Upper lobe of left lung (tissue), 6 donors: ENCODE results near the gene VPS37B. TPM values are rescaled to one million over a fixed set of nuclear protein-coding genes. Genes with fewer than 3 reads are reported as not detected.

ENCODE experiments used
- ATAC-seq, 2 donors: fragments of 200-7000 bp; cut with Tn5 transposase; one replicate each; pipeline ENCODE4 v1.9.1; 2022; ENCODE audit warnings: mild to moderate bottlenecking in 2 of 2, moderate library complexity in 2 of 2; ENCODE audit not compliant: low FRiP score in 2 of 2
- DNase-seq, 2 donors: peaks; one replicate each; pipeline ENCODE4 v3.0.0-alpha.2; 2019 to 2020
- H3K27ac ChIP-seq, 4 donors: fragments of 200-600 bp; sonication (generic); one replicate each; pipeline ENCODE4 v1.5.1; 2016 to 2019
- H3K27me3 ChIP-seq, 4 donors: fragments of 200-600 bp; sonication (generic); one replicate each; pipeline ENCODE4 v1.5.1; 2017 to 2019
- H3K36me3 ChIP-seq, 4 donors: fragments of 200-600 bp; sonication (generic); one replicate each; pipeline ENCODE4 v1.5.1; 2016 to 2019
- H3K4me1 ChIP-seq, 4 donors: fragments of 200-600 bp; sonication (generic); one replicate each; pipeline ENCODE4 v1.5.1; 2018 to 2019
- H3K4me3 ChIP-seq, 4 donors: fragments of 200-600 bp; sonication (generic); one replicate each; pipeline ENCODE4 v1.5.1; 2017 to 2019; ENCODE audit warnings: mild to moderate bottlenecking in 2 of 4, moderate library complexity in 1 of 4
- H3K9me3 ChIP-seq, 4 donors: fragments of 200-600 bp; sonication (generic); one replicate each; pipeline ENCODE4 v1.5.1; 2018 to 2019
- CTCF ChIP-seq, 6 experiments: fragments of 450-650 bp in 4 of 6; fragments of 200-600 bp in 2 of 6; sonication (generic) in 2 of 6; IDR thresholded peaks; one replicate each; pipeline ENCODE4 v1.5.1; 2016 to 2019; ENCODE audit warnings: antibody characterized with exemption in 6 of 6
- EP300 ChIP-seq, 4 donors: sonication (generic); formaldehyde crosslinking; IDR thresholded peaks; one replicate each; pipeline ENCODE4 v1.5.1; 2017; ENCODE audit warnings: antibody characterized with exemption in 4 of 4, control low read depth in 2 of 4
- POLR2A ChIP-seq, 4 donors: fragments of 450-650 bp; IDR thresholded peaks; one replicate each; pipeline ENCODE4 v1.5.1; 2016 to 2017; ENCODE audit warnings: antibody characterized with exemption in 4 of 4, mild to moderate bottlenecking in 2 of 4
- POLR2AphosphoS5 ChIP-seq, 2 donors: sonication (generic); formaldehyde crosslinking; IDR thresholded peaks; one replicate each; pipeline ENCODE4 v1.5.1; 2017; ENCODE audit warnings: antibody characterized with exemption in 2 of 2
- WGBS, 2 donors: methylation state at CpG; one replicate each; pipeline ENCODE4 v1.1.5; 2017 to 2018; 5-methylcytosine and 5-hydroxymethylcytosine counted together
- total RNA-seq, 6 donors: library from RNA; depleted of rRNA in 4 of 6; stranded (reverse); fragments of >200 nt in 4 of 6; gene quantifications; one replicate each; pipeline versions ENCODE4 v1.1.0 to v1.2.1, GENCODE V29; 2016 to 2021
- donor health status: DM: no; HTN: no; CAD: no; lungs with moderate emphysema.
- donor health status: DM: no; HTN: yes; CAD: no; lungs with severe emphysema.

The VPS37B gene
- total RNA-seq, 6 donors from 2014 or later, result 41.2 to 93.2 (median 64.0) TPM

- no peak for ATAC-seq
- H3K27me3 ChIP-seq, result no peaks in the 10 kb centered on the region
- H3K27ac ChIP-seq, result peak overlapping the region; percentile 14 to 91 (median 22)
- no peaks in the 10 kb centered on the region for H3K9me3 ChIP-seq
- TF ChIP-seq POLR2AphosphoS5 (IDR thresholded peaks at IDR 0.05), result no peak
- TF ChIP-seq EP300 (IDR thresholded peaks at IDR 0.05), result no peak
- TF ChIP-seq POLR2A (IDR thresholded peaks at IDR 0.05), result no peak
- TF ChIP-seq CTCF (IDR thresholded peaks at IDR 0.05), result no peak
- H3K4me1 ChIP-seq, result peaks cover 22 to 62% (median 34%) of the 10 kb centered on the region in 4 donors
- H3K4me3 ChIP-seq, result peak overlapping the region in 2 of 4 donors; percentile 87 to 88
- H3K36me3 ChIP-seq, result no peaks in the 10 kb centered on the region
- 77 to 81% methylated on average over 22 of the region's 22 CpGs for WGBS, 2 donors
- DNase-seq, result peak in 1 of 2 donors; percentile 47
These were observed 58.3 kb downstream of the VPS37B start for GRCh38 chr12:122837306-122838265.

GRCh38 chr12:122836027-122836921, 59.6 kb downstream of the VPS37B start:
- no peaks in the 10 kb centered on the region for H3K27me3 ChIP-seq
- 1 to 2% methylated on average over 38 to 42 of the region's 42 CpGs for WGBS, 2 donors
- TF ChIP-seq EP300 (IDR thresholded peaks at IDR 0.05) (no peak), POLR2AphosphoS5 (IDR thresholded peaks at IDR 0.05) (peak in 1 of 2 donors; percentile 19), POLR2A (IDR thresholded peaks at IDR 0.05) (peak in 1 of 4 donors; percentile 32), CTCF (IDR thresholded peaks at IDR 0.05) (no peak)
- peak overlapping the region; percentile 82 to 88 (median 86) for H3K4me3 ChIP-seq
- no peaks in the 10 kb centered on the region for H3K36me3 ChIP-seq
- H3K9me3 ChIP-seq, result no peaks in the 10 kb centered on the region
- ATAC-seq (peak; percentile 12 to 27), DNase-seq (peak in 1 of 2 donors; percentile 59)
- peaks cover 19 to 49% (median 26%) of the 10 kb centered on the region in 4 donors for H3K4me1 ChIP-seq
- H3K27ac ChIP-seq, result peak overlapping the region; percentile 79 to 91 (median 88)

DNA sequence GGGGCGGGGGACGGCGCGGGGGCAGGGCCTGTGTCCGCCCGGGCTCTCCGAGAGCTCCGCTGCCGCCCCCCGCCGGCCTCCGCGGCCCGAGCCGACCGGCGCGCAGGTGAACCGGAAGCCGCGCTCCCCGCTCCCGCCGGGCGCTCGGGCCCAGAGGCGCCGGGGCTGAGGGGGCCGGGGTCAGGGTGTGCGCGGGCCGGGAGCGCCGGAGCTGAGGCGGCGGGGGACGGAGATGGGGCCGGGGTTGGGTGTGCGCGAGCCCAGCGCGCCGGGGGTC, 60.2 kb downstream of the VPS37B start:
- WGBS, 2 donors, result 6 to 7% methylated on average over 3 to 6 of the region's 43 CpGs
- TF ChIP-seq CTCF (IDR thresholded peaks at IDR 0.05), result no peak
- no peak for TF ChIP-seq EP300 (IDR thresholded peaks at IDR 0.05)
- no peak for TF ChIP-seq POLR2AphosphoS5 (IDR thresholded peaks at IDR 0.05)
- no peak for TF ChIP-seq POLR2A (IDR thresholded peaks at IDR 0.05)
- H3K4me1 ChIP-seq, result peaks cover 19 to 43% (median 21%) of the 10 kb centered on the region in 4 donors
- H3K9me3 ChIP-seq, result no peaks in the 10 kb centered on the region
- peak overlapping the region; percentile 82 to 88 (median 86) for H3K4me3 ChIP-seq
- DNase-seq (peak in 1 of 2 donors; percentile 90), ATAC-seq (peak in 1 of 2 donors; percentile 30)
- H3K36me3 ChIP-seq, result no peaks in the 10 kb centered on the region
- no peaks in the 10 kb centered on the region for H3K27me3 ChIP-seq
- H3K27ac ChIP-seq, result peak overlapping the region; percentile 79 to 91 (median 88)

DNA sequence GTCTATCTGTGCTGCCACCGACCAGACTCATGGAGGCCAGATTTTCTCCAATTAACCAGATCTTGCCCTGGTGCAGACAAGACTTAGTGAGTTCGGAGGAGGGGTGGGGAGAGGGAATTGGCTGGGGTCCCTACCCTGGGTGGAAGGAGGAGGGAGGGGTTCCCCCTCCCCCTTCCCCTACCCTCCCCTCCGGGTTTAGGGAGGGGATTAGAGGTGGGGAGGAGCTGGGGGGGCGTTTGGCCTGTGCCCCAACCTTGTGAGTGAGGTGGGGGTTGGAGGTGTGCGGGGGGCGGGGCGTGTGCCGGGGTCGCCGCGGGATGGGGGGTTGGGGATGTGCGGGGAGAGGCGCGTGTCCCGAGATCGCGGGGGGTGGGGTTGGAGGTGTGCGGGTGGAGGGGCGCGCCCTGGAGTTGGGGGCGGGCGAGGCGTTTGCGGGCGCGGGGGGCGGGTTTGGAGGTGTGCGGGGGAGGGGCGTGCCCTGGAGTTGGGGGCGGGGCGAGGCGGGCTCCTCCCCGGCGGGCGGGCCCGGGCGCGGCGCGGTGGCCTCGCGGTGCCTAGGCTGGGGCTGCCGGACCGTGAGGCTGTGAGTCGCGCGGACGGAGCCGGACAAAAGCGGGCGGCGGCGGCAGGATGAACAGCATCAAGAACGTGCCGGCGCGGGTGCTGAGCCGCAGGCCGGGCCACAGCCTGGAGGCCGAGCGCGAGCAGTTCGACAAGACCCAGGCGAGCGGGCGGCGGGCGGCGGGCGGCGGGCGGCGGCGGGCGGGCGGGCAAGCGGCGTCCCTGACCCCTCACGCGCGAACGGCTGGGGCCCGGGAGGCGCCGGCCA, 60.8 kb downstream of the VPS37B start, which contains the start of gene HIP1R:
Gene HIP1R (plus strand): TSS at position 537 of the 829 bp plus-strand sequence. CDS start 94 bp downstream, at position 631.
- Histone ChIP-seq H3K27me3 (no peaks in the 10 kb centered on the region), H3K27ac (peak within 1 kb of the TSS; percentile 79 to 91 (median 88)), H3K4me3 (peak within 1 kb of the TSS; percentile 82 to 88 (median 86)), H3K9me3 (no peaks in the 10 kb centered on the region), H3K36me3 (no peaks in the 10 kb centered on the region), H3K4me1 (peaks cover 19 to 37% (median 21%) of the 10 kb centered on the region in 4 donors)
- WGBS, 2 donors, result 0% methylated on average over 2 to 4 of the region's 85 CpGs
- TF ChIP-seq POLR2A (IDR thresholded peaks at IDR 0.05), result peak in 1 of 4 donors; percentile 38
- no peak for TF ChIP-seq CTCF (IDR thresholded peaks at IDR 0.05)
- ATAC-seq (peak in 1 of 2 donors; percentile 64), DNase-seq (peak; percentile 53 to 92)
